OCI-LY3 (cell line): ENCODE measurements around the gene FCRL4.

Experiments used
- H2AFZ ChIP-seq: fragments of 200-600, 300-600 bp; shearing (Covaris generic); 2 replicates; pipeline ENCODE4 v1.6.0; 2014; ENCODE audit warnings: antibody characterized with exemption, low read depth, low read length
- H3K27ac ChIP-seq: fragments of 200-600, 300-600 bp; sonication (generic); 2 replicates; pipeline ENCODE4 v1.5.1; 2014; ENCODE audit warnings: mild to moderate bottlenecking, low read length, moderate library complexity, mixed read lengths
- H3K27me3 ChIP-seq: fragments of 200-600, 300-600 bp; sonication (generic); 2 replicates; pipeline ENCODE4 v1.6.1; 2014; ENCODE audit warnings: low read depth, low read length, mixed read lengths
- H3K36me3 ChIP-seq: fragments of 200-600, 300-600 bp; sonication (generic); replicated peaks from 2 replicates; pipeline ENCODE3; 2014; ENCODE audit warnings: low read depth, low read length, mixed read lengths
- H3K4me1 ChIP-seq: fragments of 300-600, 200-600 bp; sonication (generic); 2 replicates; pipeline ENCODE4 v1.6.1; 2014; ENCODE audit warnings: low read length, mixed read lengths
- H3K4me2 ChIP-seq: fragments of 200-600, 300-600 bp; sonication (generic); 2 replicates; pipeline ENCODE4 v1.6.1; 2014; ENCODE audit warnings: low read length, mixed read lengths
- H3K4me3 ChIP-seq: fragments of 300-600, 200-600 bp; sonication (generic); 2 replicates; pipeline ENCODE4 v1.5.1; 2014; ENCODE audit warnings: antibody characterized with exemption, mild to moderate bottlenecking, low read length, moderate library complexity
- H3K79me2 ChIP-seq: fragments of 300-600, 200-600 bp; shearing (Covaris generic); 2 replicates; pipeline ENCODE4 v1.6.1; 2014; ENCODE audit warnings: mild to moderate bottlenecking, low read length, mixed read lengths
- H3K9ac ChIP-seq: fragments of 300-600, 200-600 bp; shearing (Covaris generic); 2 replicates; pipeline ENCODE4 v1.6.0; 2014; ENCODE audit warnings: mild to moderate bottlenecking, low read length, moderate library complexity
- H3K9me3 ChIP-seq: fragments of 200-600, 300-600 bp; shearing (Covaris generic); 2 replicates; pipeline ENCODE4 v1.6.1; 2014; ENCODE audit warnings: low read length, mixed read lengths; ENCODE audit not compliant: insufficient read depth
- H4K20me1 ChIP-seq: fragments of 200-600, 300-600 bp; sonication (generic); 2 replicates; pipeline ENCODE4 v1.6.1; 2016; ENCODE audit warnings: low read length, mixed read lengths; ENCODE audit not compliant: insufficient read depth
- EZH2phosphoT487 ChIP-seq: fragments of 200-600 bp; shearing (Covaris generic); IDR thresholded peaks from 2 replicates; pipeline ENCODE4 v1.6.1; 2018; ENCODE audit warnings: antibody characterized with exemption, mixed run types, low read depth
- TF ChIP-seq, protein P1 (sequence below): fragments of 200-600, 300-600 bp; sonication (generic); IDR thresholded peaks from 2 replicates; pipeline ENCODE4 v1.5.1; 2014; ENCODE audit warnings: antibody characterized with exemption, low read length, low read depth

The FCRL4 gene

DNA sequence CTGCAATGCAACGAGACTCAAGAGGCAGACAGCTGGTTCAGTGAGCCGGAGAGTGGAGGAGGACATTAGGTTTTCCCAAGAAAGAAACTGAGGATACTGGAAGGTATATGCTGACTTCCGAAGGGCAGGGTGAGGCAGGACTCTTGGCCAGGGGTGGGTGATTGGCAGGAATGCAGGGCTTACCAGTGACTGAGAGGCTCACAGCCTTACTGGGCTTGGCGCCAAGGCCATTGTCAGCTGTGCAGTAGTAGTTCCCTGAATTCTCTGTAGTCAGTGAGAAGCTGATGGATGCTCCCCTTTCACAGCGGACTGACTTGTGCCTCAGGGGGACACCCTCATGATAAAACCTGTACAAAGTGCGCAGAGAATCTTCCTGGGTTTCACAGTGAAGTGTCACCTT, 55.2 kb downstream of the FCRL4 start:
- H3K27ac ChIP-seq: no peak overlapping the region
- H3K9ac ChIP-seq: no peak overlapping the region
- no peak overlapping the region for H3K4me2 ChIP-seq
- H3K27me3 ChIP-seq: peaks cover 42% of the 10 kb centered on the region
- TF ChIP-seq, protein P1, sequence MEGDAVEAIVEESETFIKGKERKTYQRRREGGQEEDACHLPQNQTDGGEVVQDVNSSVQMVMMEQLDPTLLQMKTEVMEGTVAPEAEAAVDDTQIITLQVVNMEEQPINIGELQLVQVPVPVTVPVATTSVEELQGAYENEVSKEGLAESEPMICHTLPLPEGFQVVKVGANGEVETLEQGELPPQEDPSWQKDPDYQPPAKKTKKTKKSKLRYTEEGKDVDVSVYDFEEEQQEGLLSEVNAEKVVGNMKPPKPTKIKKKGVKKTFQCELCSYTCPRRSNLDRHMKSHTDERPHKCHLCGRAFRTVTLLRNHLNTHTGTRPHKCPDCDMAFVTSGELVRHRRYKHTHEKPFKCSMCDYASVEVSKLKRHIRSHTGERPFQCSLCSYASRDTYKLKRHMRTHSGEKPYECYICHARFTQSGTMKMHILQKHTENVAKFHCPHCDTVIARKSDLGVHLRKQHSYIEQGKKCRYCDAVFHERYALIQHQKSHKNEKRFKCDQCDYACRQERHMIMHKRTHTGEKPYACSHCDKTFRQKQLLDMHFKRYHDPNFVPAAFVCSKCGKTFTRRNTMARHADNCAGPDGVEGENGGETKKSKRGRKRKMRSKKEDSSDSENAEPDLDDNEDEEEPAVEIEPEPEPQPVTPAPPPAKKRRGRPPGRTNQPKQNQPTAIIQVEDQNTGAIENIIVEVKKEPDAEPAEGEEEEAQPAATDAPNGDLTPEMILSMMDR: no peak
- TF ChIP-seq EZH2phosphoT487: no peak
- H3K9me3 ChIP-seq: no peaks in the 10 kb centered on the region
- no peaks in the 10 kb centered on the region for H4K20me1 ChIP-seq
- H3K4me1 ChIP-seq: no peaks in the 10 kb centered on the region
- no peaks in the 10 kb centered on the region for H3K36me3 ChIP-seq
- H3K79me2 ChIP-seq: no peaks in the 10 kb centered on the region
- H3K4me3 ChIP-seq: no peak overlapping the region
- no peak overlapping the region for H2AFZ ChIP-seq

DNA sequence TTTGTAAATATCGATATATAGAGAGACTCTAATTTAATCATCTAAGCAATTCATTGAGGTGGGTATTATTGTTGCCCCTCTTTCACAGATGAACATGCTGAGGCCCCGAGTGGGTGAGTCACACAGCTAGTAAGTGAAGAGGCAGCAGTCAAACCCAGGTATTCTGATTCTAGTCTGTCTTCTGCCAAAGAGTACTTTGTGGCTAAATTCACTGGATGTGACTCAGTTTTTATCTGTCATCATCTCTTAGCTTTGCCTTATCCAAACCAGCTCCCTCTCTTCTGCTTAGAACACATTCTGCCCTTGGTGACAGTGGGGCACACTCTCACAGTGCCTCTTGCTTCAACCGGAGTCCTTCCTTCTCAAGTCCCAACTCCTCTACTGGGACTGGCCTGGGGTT, 57.0 kb downstream of the FCRL4 start:
- TF ChIP-seq, protein P1: no peak
- no peak for TF ChIP-seq EZH2phosphoT487
- H3K36me3 ChIP-seq: no peaks in the 10 kb centered on the region

DNA sequence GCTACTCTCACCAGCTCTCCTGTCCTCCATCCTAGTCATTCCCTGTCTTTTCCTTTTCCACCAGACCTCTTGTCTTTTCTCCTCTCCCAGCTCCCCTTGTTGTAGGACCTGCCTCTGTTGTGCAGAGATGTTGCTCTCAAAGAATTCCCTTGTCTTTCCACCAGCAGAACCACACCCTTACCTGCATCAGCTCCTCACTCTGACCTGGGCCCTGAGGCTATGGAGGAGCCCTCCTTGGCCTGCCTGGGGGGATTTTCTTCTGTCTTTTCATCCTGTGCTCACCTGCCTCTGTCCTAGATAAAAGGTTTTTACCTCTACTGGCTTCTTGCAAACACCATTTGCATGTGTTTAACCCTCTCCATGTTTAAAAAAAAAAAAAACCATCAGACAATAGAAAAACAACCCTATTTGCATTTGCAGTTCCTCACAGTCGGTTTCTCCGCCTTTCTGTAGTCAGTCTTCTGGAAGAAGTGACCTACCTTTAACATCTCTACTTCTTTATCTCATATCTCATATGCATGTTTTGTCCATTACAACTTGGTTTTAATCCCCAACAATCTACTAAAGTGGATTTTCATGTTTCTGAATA, 57.6 kb downstream of the FCRL4 start:
- H3K27ac ChIP-seq: no peak overlapping the region
- no peak overlapping the region for H2AFZ ChIP-seq
- no peak overlapping the region for H3K4me3 ChIP-seq
- TF ChIP-seq EZH2phosphoT487: no peak
- TF ChIP-seq, protein P1: no peak
- no peaks in the 10 kb centered on the region for H3K9me3 ChIP-seq
- H4K20me1 ChIP-seq: no peaks in the 10 kb centered on the region
- H3K4me1 ChIP-seq: no peaks in the 10 kb centered on the region
- no peaks in the 10 kb centered on the region for H3K79me2 ChIP-seq
- H3K27me3 ChIP-seq: peaks cover 37% of the 10 kb centered on the region
- no peak overlapping the region for H3K9ac ChIP-seq
- no peak overlapping the region for H3K4me2 ChIP-seq
- no peaks in the 10 kb centered on the region for H3K36me3 ChIP-seq

More for the DNA sequence above, 57.0 kb downstream of the FCRL4 start:
- Histone ChIP-seq H3K9ac (no peak overlapping the region), H2AFZ (no peak overlapping the region), H3K4me3 (no peak overlapping the region), H3K4me2 (no peak overlapping the region), H3K4me1 (no peaks in the 10 kb centered on the region), H3K27me3 (peaks cover 37% of the 10 kb centered on the region), H3K9me3 (no peaks in the 10 kb centered on the region), H3K27ac (no peak overlapping the region), H3K79me2 (no peaks in the 10 kb centered on the region), H4K20me1 (no peaks in the 10 kb centered on the region)

DNA sequence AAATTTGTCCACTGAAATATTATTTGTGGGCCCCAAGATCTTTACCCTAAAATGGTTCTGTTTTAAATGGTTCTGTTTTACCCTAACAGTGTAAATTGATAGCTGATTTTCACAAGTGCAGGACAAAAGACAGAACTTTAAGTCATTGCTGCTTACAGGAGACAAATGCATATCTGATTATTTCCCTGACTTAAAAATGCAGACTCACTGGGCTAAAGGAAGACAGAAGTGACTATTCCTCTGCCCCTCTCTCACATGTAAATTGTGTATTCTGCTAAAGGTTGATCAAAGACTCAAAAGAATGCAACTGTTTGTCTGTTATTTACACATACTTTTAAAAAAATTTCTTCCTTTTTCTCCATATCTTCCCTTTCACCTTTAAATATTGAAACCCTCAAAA, 58.3 kb downstream of the FCRL4 start:
- Histone ChIP-seq H4K20me1 (no peaks in the 10 kb centered on the region), H3K9ac (no peak overlapping the region), H3K4me1 (no peaks in the 10 kb centered on the region), H3K4me3 (no peak overlapping the region), H3K36me3 (no peaks in the 10 kb centered on the region), H3K79me2 (no peaks in the 10 kb centered on the region), H3K9me3 (no peaks in the 10 kb centered on the region), H3K27ac (no peak overlapping the region), H3K4me2 (no peak overlapping the region), H2AFZ (no peak overlapping the region), H3K27me3 (peaks cover 33% of the 10 kb centered on the region)
- no peak for TF ChIP-seq EZH2phosphoT487
- TF ChIP-seq, protein P1: no peak
